Stomach (tissue), 9 donors: Measurements from ENCODE around the gene GPBP1L1. TPM values are rescaled to one million over a fixed set of nuclear protein-coding genes. Genes with fewer than 3 reads are reported as not detected.
"Not testable (repeated sequence)": the region's sequence is repeated elsewhere in the genome, so short reads cannot be mapped to it uniquely, and the experiment has no call there.

Source experiments
- DNase-seq, 2 donors: peaks; one replicate each; pipeline versions ENCODE4 v3.0.0 to v3.0.0-alpha.2; 2013 to 2019
- H3K27ac ChIP-seq, 5 donors: fragments of 200-600 bp in 4 of 5; sonication (generic) in 4 of 5; one replicate each; pipeline ENCODE4 v1.5.1; 2013 to 2019; ENCODE audit warnings: mild to moderate bottlenecking in 1 of 5, moderate library complexity in 1 of 5
- H3K27me3 ChIP-seq, 3 donors: fragments of 200-600 bp; sonication (generic); one replicate each; pipeline ENCODE4 v1.5.1; 2017 to 2019; ENCODE audit warnings: mixed run types in 1 of 3
- H3K36me3 ChIP-seq, 4 donors: fragments of 200-600 bp; sonication (generic); 1 replicate in 3 of 4; 2 replicates in 1 of 4; pipeline ENCODE4 v1.5.1; 2016 to 2019
- H3K4me1 ChIP-seq, 4 donors: fragments of 200-600 bp; sonication (generic); one replicate each; pipeline ENCODE4 v1.5.1; 2016 to 2019
- H3K4me3 ChIP-seq, 4 donors: fragments of 200-600 bp; sonication (generic) in 3 of 4; one replicate each; pipeline ENCODE4 v1.5.1; 2016 to 2019; ENCODE audit warnings: mild to moderate bottlenecking in 1 of 4
- H3K9me3 ChIP-seq, 4 donors: fragments of 200-600 bp; sonication (generic); one replicate each; pipeline ENCODE4 v1.5.1; 2016 to 2019
- CTCF ChIP-seq, 7 experiments: fragments of 450-650 bp in 4 of 7; fragments of 200-600 bp in 3 of 7; sonication (generic) in 3 of 7; IDR thresholded peaks; one replicate each; pipeline ENCODE4 v1.5.1; 2016 to 2019; ENCODE audit warnings: antibody characterized with exemption in 7 of 7, control low read depth in 2 of 7, mild to moderate bottlenecking in 1 of 7
- EP300 ChIP-seq: sonication (generic); formaldehyde crosslinking; IDR thresholded peaks from one replicate; pipeline ENCODE4 v1.6.1; 2017; ENCODE audit warnings: antibody characterized with exemption
- POLR2A ChIP-seq, 4 donors: fragments of 450-650 bp; IDR thresholded peaks; one replicate each; pipeline ENCODE4 v1.6.1; 2016; ENCODE audit warnings: antibody characterized with exemption in 4 of 4, control low read depth in 2 of 4, mild to moderate bottlenecking in 1 of 4, moderate library complexity in 1 of 4
- POLR2AphosphoS5 ChIP-seq, 3 donors: sonication (generic); formaldehyde crosslinking; IDR thresholded peaks; one replicate each; pipeline ENCODE4 v1.6.1; 2016; ENCODE audit warnings: antibody characterized with exemption in 3 of 3
- WGBS, 5 donors: extraction: QIAGEN DNeasy Blood & Tissue Kit in 3 of 5; methylation state at CpG; one replicate each; pipeline versions ENCODE4 v1.1.5 to v1.1.7; 2013 to 2018; 5-methylcytosine and 5-hydroxymethylcytosine counted together
- intact Hi-C: fragments of 100-400 bp; cut with DNase I; formaldehyde crosslinking; loops from one replicate; pipeline ENCODE4 v1.15.1; 2023; ENCODE audit warnings: low total_unique reads
- polyA plus RNA-seq, 3 donors: library from polyadenylated mRNA; stranded (reverse); fragments of 200-250 nt; gene quantifications; one replicate each; pipeline ENCODE4 v1.2.3, GENCODE V29; 2013
- total RNA-seq, 5 donors: library from RNA; depleted of rRNA; stranded (reverse); fragments of >200 nt; gene quantifications; one replicate each; pipeline versions ENCODE4 v1.1.0 to v1.2.3, GENCODE V29; 2014 to 2016
- donor health status: healthy with polysubstance abuse.
- donor health status: Bipolar disorder and iron deficiency.
- donor health status: healthy.

Gene GPBP1L1
- total and polyA plus RNA-seq, 8 donors, result 40.1 to 346 (median 103) TPM

GRCh38 chr1:45684402-45684801, 1.9 kb downstream of the GPBP1L1 start:
- peaks cover 54 to 74% (median 64%) of the 10 kb centered on the region in 4 donors for H3K4me1 ChIP-seq
- intact Hi-C loops, result no loop called here
- H3K36me3 ChIP-seq, result no peaks in the 10 kb centered on the region
- peak overlapping the region; percentile 15 to 99 (median 85) for H3K4me3 ChIP-seq
- WGBS, 5 donors, result 23 to 46% (median 28%) methylated on average over 2 of the region's 2 CpGs
- no peak for TF ChIP-seq CTCF (IDR thresholded peaks at IDR 0.05)
- TF ChIP-seq POLR2A (IDR thresholded peaks at IDR 0.05), result no peak
- TF ChIP-seq POLR2AphosphoS5 (IDR thresholded peaks at IDR 0.05), result no peak
- TF ChIP-seq EP300, result no peak
- no peaks in the 10 kb centered on the region for H3K9me3 ChIP-seq
- DNase-seq, result peak in 1 of 2 donors; percentile 13
- no peaks in the 10 kb centered on the region for H3K27me3 ChIP-seq
- H3K27ac ChIP-seq, result peak overlapping the region in 1 of 5 donors; percentile 3

GRCh38 chr1:45682942-45683341, 3.4 kb downstream of the GPBP1L1 start:
- Histone ChIP-seq H3K27ac (no peak overlapping the region), H3K4me1 (peaks cover 58 to 78% (median 67%) of the 10 kb centered on the region in 4 donors)
- TF ChIP-seq EP300, result no peak
- no peak for TF ChIP-seq POLR2AphosphoS5 (IDR thresholded peaks at IDR 0.05)
- TF ChIP-seq CTCF (IDR thresholded peaks at IDR 0.05), result no peak
- no peak for TF ChIP-seq POLR2A (IDR thresholded peaks at IDR 0.05)

GRCh38 chr1:45679123-45679522, 7.2 kb downstream of the GPBP1L1 start:
- H3K4me3 ChIP-seq, result no peak overlapping the region
- peak in 1 of 2 donors; percentile 41 for DNase-seq
- 6 to 10% (median 6%) methylated on average over 3 of the region's 3 CpGs for WGBS, 5 donors
- H3K36me3 ChIP-seq, result peaks cover 0 to 6% (median 2%) of the 10 kb centered on the region in 4 donors
- peaks cover 68 to 100% (median 84%) of the 10 kb centered on the region in 4 donors for H3K4me1 ChIP-seq
- H3K27me3 ChIP-seq, result no peaks in the 10 kb centered on the region
- peak overlapping the region in 3 of 5 donors; percentile 38 to 57 (median 47) for H3K27ac ChIP-seq
- no peaks in the 10 kb centered on the region for H3K9me3 ChIP-seq
- intact Hi-C loops, result no loop called here
- TF ChIP-seq CTCF (IDR thresholded peaks at IDR 0.05) (no peak), POLR2AphosphoS5 (IDR thresholded peaks at IDR 0.05) (no peak), POLR2A (IDR thresholded peaks at IDR 0.05) (no peak), EP300 (no peak)

More at GRCh38 chr1:45682942-45683341, 3.4 kb downstream of the GPBP1L1 start:
- intact Hi-C loops, result no loop called here
- no peak for DNase-seq
- WGBS, 5 donors, result 79 to 85% (median 82%) methylated on average over 6 of the region's 6 CpGs
- Histone ChIP-seq H3K27me3 (no peaks in the 10 kb centered on the region), H3K36me3 (no peaks in the 10 kb centered on the region), H3K9me3 (no peaks in the 10 kb centered on the region), H3K4me3 (no peak overlapping the region)

GRCh38 chr1:45678489-45678888, 7.8 kb downstream of the GPBP1L1 start:
- peaks cover 0 to 6% (median 2%) of the 10 kb centered on the region in 4 donors for H3K36me3 ChIP-seq
- no peaks in the 10 kb centered on the region for H3K27me3 ChIP-seq
- H3K4me1 ChIP-seq, result peaks cover 63 to 99% (median 81%) of the 10 kb centered on the region in 4 donors
- peak overlapping the region in 1 of 5 donors; percentile 38 for H3K27ac ChIP-seq
- no peak for TF ChIP-seq EP300
- no peaks in the 10 kb centered on the region for H3K9me3 ChIP-seq
- intact Hi-C loops, result no loop called here
- H3K4me3 ChIP-seq, result no peak overlapping the region
- no peak for DNase-seq

DNA sequence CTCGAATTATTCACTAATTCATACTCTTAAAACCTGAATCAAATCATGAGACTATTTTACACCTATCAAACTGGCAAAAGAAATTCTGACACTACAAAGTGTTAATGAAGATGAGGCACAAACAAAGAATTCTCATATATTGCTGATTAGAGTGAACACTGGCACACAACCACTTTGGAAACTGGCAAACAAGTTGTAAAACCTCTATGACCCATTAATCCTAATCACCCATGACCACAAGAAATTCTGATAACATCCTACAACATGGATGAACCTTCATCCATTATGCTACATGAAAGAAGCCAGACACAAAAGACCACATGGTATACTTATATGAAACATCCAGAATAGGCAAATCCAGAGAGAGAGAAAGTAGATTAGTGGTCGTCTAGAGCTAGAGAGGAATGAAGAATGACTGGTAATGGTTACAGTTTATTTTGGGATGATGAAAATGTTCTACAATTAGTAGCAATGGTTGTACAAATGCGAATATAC, 8.5 kb downstream of the GPBP1L1 start:
- DNase-seq, result no peak

GRCh38 chr1:45676553-45676952, 9.8 kb downstream of the GPBP1L1 start:
- DNase-seq, H3K27ac ChIP-seq, intact Hi-C loops, H3K27me3 ChIP-seq, H3K4me3 ChIP-seq, H3K36me3 ChIP-seq, H3K9me3 ChIP-seq: not testable (repeated sequence)
- H3K4me1 ChIP-seq, result peaks cover 51 to 98% (median 75%) of the 10 kb centered on the region in 4 donors
- 92 to 97% (median 93%) methylated on average over 7 of the region's 7 CpGs for WGBS, 5 donors

More for the DNA sequence above, 8.5 kb downstream of the GPBP1L1 start:
- TF ChIP-seq CTCF (IDR thresholded peaks at IDR 0.05), result no peak
- TF ChIP-seq POLR2A (IDR thresholded peaks at IDR 0.05), result no peak
- TF ChIP-seq POLR2AphosphoS5 (IDR thresholded peaks at IDR 0.05), result no peak
- no peak for TF ChIP-seq EP300
- H3K27me3 ChIP-seq, result no peaks in the 10 kb centered on the region
- no peaks in the 10 kb centered on the region for H3K9me3 ChIP-seq
- peaks cover 61 to 99% (median 80%) of the 10 kb centered on the region in 4 donors for H3K4me1 ChIP-seq
- H3K36me3 ChIP-seq, result peaks cover 0 to 6% (median 2%) of the 10 kb centered on the region in 4 donors
- H3K4me3 ChIP-seq, result no peak overlapping the region
- no peak overlapping the region for H3K27ac ChIP-seq
- 51 to 55% (median 52%) methylated on average over 3 of the region's 3 CpGs for WGBS, 5 donors
- intact Hi-C loops, result no loop called here
